Measurements from ENCODE around the gene DAPP1. TPM values are rescaled to one million over a fixed set of nuclear protein-coding genes. Genes with fewer than 3 reads are reported as not detected.

Gene DAPP1
- total and polyA plus RNA-seq, 2 of the 8 experiments (the other 6 are each of a cell fraction or from before 2014, with no cell fraction given), result not detected

DNA sequence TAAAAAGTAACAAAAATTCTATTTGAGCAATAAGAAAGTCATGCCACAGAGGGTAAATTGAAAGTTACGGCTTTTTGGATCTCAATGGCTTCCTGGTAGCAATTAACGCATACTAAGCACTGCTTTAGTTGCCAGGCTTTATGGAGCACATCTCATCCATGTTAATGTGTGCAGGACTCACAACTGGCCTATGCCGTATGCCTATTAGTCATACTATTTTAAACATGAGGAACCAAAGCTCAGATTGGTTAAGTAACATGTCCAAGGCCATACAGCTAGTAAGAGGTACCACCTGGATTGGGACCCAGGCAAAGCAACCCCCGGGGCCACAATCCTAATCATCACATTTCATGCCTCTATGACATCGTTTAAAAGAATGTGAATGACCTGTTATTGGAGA, 17.1 kb downstream of the DAPP1 start:
- Histone ChIP-seq H3K4me3 (ENCODE audit: extremely low read depth in 1 of 4, insufficient read depth in 2 of 4, low read depth in 3 of 4, low read length in 4 of 4) (no peak overlapping the region), H3K9ac (replicated peaks in 1 of 4; ENCODE audit: extremely low read depth in 1 of 4, low read depth in 3 of 4, low read length in 3 of 4) (no peak overlapping the region), H3K4me2 (ENCODE audit: insufficient read depth in 1 of 2, low read depth in 2 of 2, low read length in 2 of 2) (no peak overlapping the region), H3K79me1 (ENCODE audit: low read depth, low read length) (no peaks in the 10 kb centered on the region), H2AK5ac (ENCODE audit: low read depth, low read length) (no peak overlapping the region), H3K23me2 (ENCODE audit: low read depth, low read length) (no peaks in the 10 kb centered on the region), H2AFZ (ENCODE audit: low read length) (no peak overlapping the region), H4K8ac (ENCODE audit: extremely low read depth, insufficient read depth, low read length) (no peak overlapping the region), H4K5ac (ENCODE audit: insufficient read length, low read depth, low read length) (no peak overlapping the region), H2BK15ac (ENCODE audit: low read length) (no peak overlapping the region), H2BK12ac (ENCODE audit: low read depth, low read length) (no peak overlapping the region), H2BK120ac (replicated peaks; ENCODE audit: low read depth, low read length) (no peak overlapping the region), H3K4me1 (replicated peaks in 1 of 4; ENCODE audit: control insufficient read depth in 3 of 4, insufficient read depth in 4 of 4, low read length in 3 of 4) (no peaks in the 10 kb centered on the region), H3K36me3 (ENCODE audit: control insufficient read depth in 2 of 4, insufficient read depth in 4 of 4, low read length in 3 of 4) (no peaks in the 10 kb centered on the region), H3K18ac (ENCODE audit: extremely low read depth, low read length) (no peak overlapping the region), H3K56ac (replicated peaks; ENCODE audit: insufficient read length, low read depth, low read length) (no peak overlapping the region), H3K4ac (replicated peaks; ENCODE audit: insufficient read length, low read depth, low read length) (no peak overlapping the region), H4K20me1 (replicated peaks in 1 of 2; ENCODE audit: control insufficient read depth in 1 of 2, insufficient read depth in 2 of 2, low read length in 2 of 2) (no peaks in the 10 kb centered on the region), H3K23ac (ENCODE audit: insufficient read length) (no peak overlapping the region), H3K27me3 (replicated peaks in 1 of 4; ENCODE audit: control insufficient read depth in 3 of 4, extremely low read depth in 1 of 4, insufficient read depth in 3 of 4, low read length in 3 of 4) (no peaks in the 10 kb centered on the region), H3K27ac (ENCODE audit: low read depth, low read length) (no peak overlapping the region), H3K14ac (ENCODE audit: insufficient read length) (no peak overlapping the region), H4K91ac (replicated peaks; ENCODE audit: insufficient read length, low read length) (no peak overlapping the region), H2BK5ac (ENCODE audit: low read depth, low read length) (no peak overlapping the region), H2BK20ac (ENCODE audit: low read length) (no peak overlapping the region), H3K9me3 (ENCODE audit: insufficient read depth in 2 of 2, low read depth in 1 of 2, low read length in 1 of 2) (no peaks in the 10 kb centered on the region), H3K79me2 (ENCODE audit: control insufficient read depth in 1 of 2, insufficient read depth in 2 of 2, low read length in 2 of 2) (no peaks in the 10 kb centered on the region)
- ChIA-PET CTCF (ENCODE audit: partially characterized antibody) (interaction anchor here (1.6 kb wide), 1 partner anchor 19 kb away, joined by 4 read pairs; no protein-coding TSS in a partner anchor), POLR2A (ENCODE audit: partially characterized antibody) (no interaction called here)
- no peak for FAIRE-seq
- 93% methylated on average over 5 of the region's 5 CpGs; no CpG with 5 or more reads in 1 of the 2 experiments for WGBS, 2 experiments (ENCODE audit: extremely low coverage in 1 of 2, insufficient coverage in 1 of 2, insufficient read length in 1 of 2, insufficient replicate concordance in 2 of 2, low coverage in 1 of 2, low lambda C conversion rate in 2 of 2, missing lambda C conversion rate in 1 of 2)
- no peak for DNase-seq (ENCODE audit: low read depth in 1 of 2, low spot score in 2 of 2)

All from H1 (cell line).